ENCODE data around the gene EGLN1.

DNA sequence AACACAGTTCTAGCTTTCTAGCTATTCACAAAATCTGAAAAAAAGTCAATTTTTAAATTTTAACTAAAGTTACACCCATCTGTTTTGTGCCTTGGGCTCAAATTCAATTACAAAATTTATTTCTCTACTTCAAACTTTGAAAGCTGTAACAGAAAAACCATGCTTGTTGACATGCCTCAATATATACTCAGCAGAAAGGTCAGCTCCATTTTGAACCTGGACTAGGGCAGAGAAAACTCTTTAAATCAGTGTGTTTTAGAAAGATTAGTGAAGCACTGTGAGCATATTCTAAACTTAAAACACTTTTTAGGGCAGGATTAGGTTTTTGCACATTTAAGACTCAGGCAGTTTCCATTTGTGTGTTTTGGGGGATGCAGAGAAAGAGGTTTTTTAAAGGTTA is 49.6 kb downstream of the EGLN1 start:
- TF ChIP-seq, protein P1, sequence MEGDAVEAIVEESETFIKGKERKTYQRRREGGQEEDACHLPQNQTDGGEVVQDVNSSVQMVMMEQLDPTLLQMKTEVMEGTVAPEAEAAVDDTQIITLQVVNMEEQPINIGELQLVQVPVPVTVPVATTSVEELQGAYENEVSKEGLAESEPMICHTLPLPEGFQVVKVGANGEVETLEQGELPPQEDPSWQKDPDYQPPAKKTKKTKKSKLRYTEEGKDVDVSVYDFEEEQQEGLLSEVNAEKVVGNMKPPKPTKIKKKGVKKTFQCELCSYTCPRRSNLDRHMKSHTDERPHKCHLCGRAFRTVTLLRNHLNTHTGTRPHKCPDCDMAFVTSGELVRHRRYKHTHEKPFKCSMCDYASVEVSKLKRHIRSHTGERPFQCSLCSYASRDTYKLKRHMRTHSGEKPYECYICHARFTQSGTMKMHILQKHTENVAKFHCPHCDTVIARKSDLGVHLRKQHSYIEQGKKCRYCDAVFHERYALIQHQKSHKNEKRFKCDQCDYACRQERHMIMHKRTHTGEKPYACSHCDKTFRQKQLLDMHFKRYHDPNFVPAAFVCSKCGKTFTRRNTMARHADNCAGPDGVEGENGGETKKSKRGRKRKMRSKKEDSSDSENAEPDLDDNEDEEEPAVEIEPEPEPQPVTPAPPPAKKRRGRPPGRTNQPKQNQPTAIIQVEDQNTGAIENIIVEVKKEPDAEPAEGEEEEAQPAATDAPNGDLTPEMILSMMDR (IDR thresholded peaks at IDR 0.05): no peak
- no peak for TF ChIP-seq POLR2A (IDR thresholded peaks at IDR 0.05)

Data from tibial nerve (tissue), 3 donors.